Keratinocyte (primary cell): Measurements from ENCODE around the gene SEC23A. TPM values are rescaled to one million over a fixed set of nuclear protein-coding genes. Genes with fewer than 3 reads are reported as not detected.

Source experiments
- DNase-seq: peaks from one replicate; pipeline ENCODE4 v3.0.0-alpha.2; 2011; ENCODE audit warnings: low read depth, missing footprints, low spot score
- FAIRE-seq: peaks from 2 replicates; lab custom pipeline; 2011; peaks lifted over from hg19 to GRCh38; lab: Jason Lieb, UNC
- H2AFZ ChIP-seq: 2 replicates; pipeline ENCODE4 v1.6.0; 2012; ENCODE audit warnings: low read length, control low read depth, inconsistent platforms; ENCODE audit not compliant: control insufficient read depth
- H3K27ac ChIP-seq: 2 replicates; pipeline ENCODE4 v1.5.1; 2011; ENCODE audit warnings: low read length; ENCODE audit not compliant: control insufficient read depth, insufficient read depth
- H3K27me3 ChIP-seq: 3 replicates; pipeline ENCODE4 v1.6.0; 2011; ENCODE audit warnings: low read length; ENCODE audit not compliant: control insufficient read depth, insufficient read depth; ENCODE audit errors: extremely low read depth
- H3K36me3 ChIP-seq, 2 experiments: 2 replicates in 1 of 2; 3 replicates in 1 of 2; pipeline ENCODE4 v1.5.1; 2011; ENCODE audit warnings: low read length in 2 of 2, mild to moderate bottlenecking in 1 of 2; ENCODE audit not compliant: control insufficient read depth in 2 of 2, insufficient read depth in 2 of 2; ENCODE audit errors: extremely low read depth in 1 of 2
- H3K4me1 ChIP-seq: 3 replicates; pipeline ENCODE4 v1.5.1; 2011; ENCODE audit warnings: low read length; ENCODE audit not compliant: control insufficient read depth, insufficient read depth; ENCODE audit errors: extremely low read depth
- H3K4me2 ChIP-seq: 3 replicates; pipeline ENCODE4 v1.6.0; 2011; ENCODE audit warnings: low read depth, low read length; ENCODE audit not compliant: control insufficient read depth, insufficient read depth; ENCODE audit errors: extremely low read depth
- H3K4me3 ChIP-seq, 3 experiments: fragments of 200-600 bp in 1 of 3; sonication (generic) in 1 of 3; 2 replicates in 2 of 3; 3 replicates in 1 of 3; pipeline ENCODE4 v1.5.1; 2011 to 2016; ENCODE audit warnings: low read length in 3 of 3, mild to moderate bottlenecking in 3 of 3, control low read depth in 2 of 3, inconsistent platforms in 1 of 3, low read depth in 1 of 3, mixed read lengths in 1 of 3, mixed run types in 1 of 3, moderate library complexity in 1 of 3; ENCODE audit not compliant: control insufficient read depth in 2 of 3, insufficient read depth in 2 of 3; ENCODE audit errors: extremely low read depth in 1 of 3
- H3K79me2 ChIP-seq: 2 replicates; pipeline ENCODE4 v1.6.0; 2012; ENCODE audit warnings: low read length; ENCODE audit not compliant: control insufficient read depth, insufficient read depth
- H3K9ac ChIP-seq: 3 replicates; pipeline ENCODE4 v1.6.0; 2011; ENCODE audit warnings: low read length; ENCODE audit not compliant: control insufficient read depth, insufficient read depth; ENCODE audit errors: extremely low read depth
- H3K9me1 ChIP-seq: 3 replicates; pipeline ENCODE4 v1.6.0; 2011; ENCODE audit warnings: low read length; ENCODE audit not compliant: control insufficient read depth, insufficient read depth; ENCODE audit errors: extremely low read depth
- H3K9me3 ChIP-seq: 2 replicates; pipeline ENCODE4 v1.5.1; 2012; ENCODE audit warnings: low read depth, low read length; ENCODE audit not compliant: control insufficient read depth
- H4K20me1 ChIP-seq: 3 replicates; pipeline ENCODE4 v1.6.0; 2011; ENCODE audit warnings: low read length; ENCODE audit not compliant: control insufficient read depth, insufficient read depth; ENCODE audit errors: extremely low read depth
- CTCF ChIP-seq, 3 experiments: IDR thresholded peaks in 1 of 3; conservative IDR thresholded peaks in 1 of 3; optimal IDR thresholded peaks in 1 of 3; 2 replicates in 2 of 3; 3 replicates in 1 of 3; pipeline versions ENCODE3 to v1.5.1; 2011; ENCODE audit warnings: low read length in 3 of 3, mild to moderate bottlenecking in 3 of 3, moderate library complexity in 2 of 3, control low read depth in 1 of 3, inconsistent platforms in 1 of 3; ENCODE audit not compliant: insufficient read depth in 2 of 3; ENCODE audit errors: extremely low read depth in 1 of 3
- EZH2 ChIP-seq: IDR thresholded peaks from one replicate; pipeline ENCODE4 v1.6.1; 2012; ENCODE audit warnings: inconsistent platforms, mild to moderate bottlenecking, low read length, moderate library complexity
- dilution Hi-C: fragments of 300-500 bp; cut with MboI; formaldehyde crosslinking; loops from one replicate; pipeline ENCODE4 v1.7.0; 2020; ENCODE audit warnings: low sequenced_read_pairs; ENCODE audit not compliant: extremely low pct_ligation_motif_present
- polyA plus RNA-seq, 5 experiments: library from polyadenylated mRNA; depleted of rRNA in 3 of 5; stranded (reverse) in 3 of 5; stranded (forward) in 1 of 5; unstranded in 1 of 5; fragments of >200 nt; gene quantifications; 1 replicate in 1 of 5; 2 replicates in 3 of 5; 3 replicates in 1 of 5; pipeline versions ENCODE4 v1.2.1 to v1.2.3, GENCODE V29; 2011 to 2012; ENCODE audit warnings: missing spikeins in 2 of 5, low read depth in 1 of 5, low replicate concordance in 1 of 5

Gene SEC23A
- polyA plus RNA-seq, 1 donor (not counting 4 experiments of a cell fraction or from before 2014, with no cell fraction given) = 79.6 TPM

DNA sequence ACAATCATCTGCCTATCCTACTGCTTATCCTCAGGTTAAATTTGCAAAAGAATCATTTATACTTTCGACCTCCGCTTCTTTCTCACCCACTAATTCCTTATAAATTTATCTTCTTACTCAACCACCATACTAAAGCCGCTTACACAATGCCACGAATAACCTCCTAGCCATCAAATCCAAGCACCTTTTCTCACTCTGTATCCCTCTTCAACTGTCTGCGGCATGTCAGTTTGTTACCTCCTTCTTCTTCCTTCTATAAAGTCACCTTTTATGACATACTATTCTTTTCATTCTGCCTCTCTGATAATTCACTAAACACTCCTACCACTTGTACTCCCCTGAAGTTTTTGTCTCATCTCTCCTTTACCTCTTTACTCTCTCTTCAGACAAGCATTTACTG is 66.3 kb downstream of the SEC23A start:
- Histone ChIP-seq H3K27me3 (no peaks in the 10 kb centered on the region), H3K9me1 (no peaks in the 10 kb centered on the region), H3K9me3 (no peaks in the 10 kb centered on the region), H2AFZ (no peak overlapping the region), H3K4me3 (no peak overlapping the region), H3K27ac (no peak overlapping the region), H3K9ac (no peak overlapping the region), H3K4me1 (no peaks in the 10 kb centered on the region), H3K4me2 (no peak overlapping the region), H4K20me1 (no peaks in the 10 kb centered on the region), H3K79me2 (no peaks in the 10 kb centered on the region), H3K36me3 (peaks cover 11% of the 10 kb centered on the region in 2 experiments)
- FAIRE-seq = no peak
- TF ChIP-seq CTCF (optimal IDR thresholded peaks at IDR 0.05 in 1 of 3, IDR thresholded peaks at IDR 0.05 in 1 of 3, conservative IDR thresholded peaks at IDR 0.05 in 1 of 3; ENCODE audit: extremely low read depth in 1 of 3, insufficient read depth in 2 of 3, low read length in 3 of 3) (no peak), EZH2 (no peak)
- DNase-seq = no peak
- dilution Hi-C loops = no loop called here

DNA sequence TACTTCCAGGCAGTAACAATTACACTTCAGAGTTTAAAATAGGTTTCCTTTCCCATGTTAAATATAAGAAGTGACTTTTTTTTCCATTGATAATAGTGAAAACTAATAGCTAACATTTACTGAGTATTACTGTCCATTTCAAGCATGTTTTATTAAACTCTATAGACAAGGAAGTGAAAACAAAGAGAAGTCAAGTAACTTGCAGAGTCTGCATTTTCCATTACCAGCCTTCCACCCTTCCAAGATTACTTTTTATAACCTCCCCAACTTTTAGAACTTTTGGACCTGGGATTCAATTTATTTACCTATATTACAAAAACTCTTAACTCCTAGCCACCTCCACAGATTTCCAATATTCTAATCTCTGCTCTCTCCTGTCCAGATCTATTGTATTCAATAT is 67.7 kb downstream of the SEC23A start:
- no peak overlapping the region for H3K9ac ChIP-seq
- TF ChIP-seq EZH2 (no peak), CTCF (optimal IDR thresholded peaks at IDR 0.05 in 1 of 3, IDR thresholded peaks at IDR 0.05 in 1 of 3, conservative IDR thresholded peaks at IDR 0.05 in 1 of 3; ENCODE audit: extremely low read depth in 1 of 3, insufficient read depth in 2 of 3, low read length in 3 of 3) (no peak)
- H3K9me3 ChIP-seq = no peaks in the 10 kb centered on the region
- dilution Hi-C loops = no loop called here
- no peaks in the 10 kb centered on the region for H3K79me2 ChIP-seq
- no peaks in the 10 kb centered on the region for H3K4me1 ChIP-seq
- H4K20me1 ChIP-seq = no peaks in the 10 kb centered on the region
- no peak for FAIRE-seq
- no peak for DNase-seq
- no peak overlapping the region for H3K27ac ChIP-seq
- H3K4me2 ChIP-seq = no peak overlapping the region
- no peak overlapping the region for H3K4me3 ChIP-seq
- peaks cover 10 to 12% of the 10 kb centered on the region in 2 experiments for H3K36me3 ChIP-seq
- no peak overlapping the region for H2AFZ ChIP-seq
- H3K27me3 ChIP-seq = no peaks in the 10 kb centered on the region
- no peaks in the 10 kb centered on the region for H3K9me1 ChIP-seq
